ENCODE measurements around the gene GPRC5A.

GPRC5A gene

DNA sequence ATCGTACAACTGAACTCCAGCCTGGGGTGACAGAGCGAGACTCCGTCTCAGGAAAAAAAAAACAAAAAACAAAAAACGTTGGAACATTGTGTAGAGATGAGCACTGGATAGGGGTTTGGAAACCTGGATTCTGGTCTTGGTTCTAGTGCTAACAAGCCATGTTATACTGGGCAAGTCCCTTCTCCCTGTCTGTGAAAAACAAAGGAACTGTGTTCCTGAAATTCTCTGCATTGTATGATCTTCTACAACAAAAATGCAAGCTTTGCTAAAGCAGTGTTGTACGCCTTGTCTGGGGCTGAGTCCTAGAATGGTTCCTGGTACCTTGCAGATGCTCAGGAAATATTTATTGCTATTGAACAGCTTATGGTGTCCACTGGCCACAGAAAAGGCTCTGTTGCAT is 47.2 kb downstream of the GPRC5A start:
- in situ Hi-C loops (cut with MboI; ENCODE audit: low sequenced_read_pairs): no loop called here

DNA sequence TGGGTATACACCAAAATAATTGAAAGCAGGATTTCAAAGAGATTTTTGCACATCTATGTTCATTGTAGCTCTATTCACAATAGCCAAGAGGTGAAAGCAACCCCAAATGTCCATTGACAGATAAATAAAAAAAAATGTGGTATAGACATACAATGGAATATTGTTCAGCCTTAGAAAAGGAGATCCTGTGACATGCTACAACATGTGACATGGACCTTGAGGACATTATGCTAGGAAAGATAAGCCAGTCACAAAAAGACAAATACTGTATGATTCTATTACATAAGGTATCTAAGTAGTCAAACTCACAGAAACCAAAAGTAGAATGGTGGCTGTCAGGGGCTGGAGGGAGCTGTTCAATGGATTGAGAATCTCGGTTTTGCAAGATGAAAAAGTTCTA is 48.5 kb downstream of the GPRC5A start:
- in situ Hi-C loops (cut with MboI; ENCODE audit: low sequenced_read_pairs): no loop called here

DNA sequence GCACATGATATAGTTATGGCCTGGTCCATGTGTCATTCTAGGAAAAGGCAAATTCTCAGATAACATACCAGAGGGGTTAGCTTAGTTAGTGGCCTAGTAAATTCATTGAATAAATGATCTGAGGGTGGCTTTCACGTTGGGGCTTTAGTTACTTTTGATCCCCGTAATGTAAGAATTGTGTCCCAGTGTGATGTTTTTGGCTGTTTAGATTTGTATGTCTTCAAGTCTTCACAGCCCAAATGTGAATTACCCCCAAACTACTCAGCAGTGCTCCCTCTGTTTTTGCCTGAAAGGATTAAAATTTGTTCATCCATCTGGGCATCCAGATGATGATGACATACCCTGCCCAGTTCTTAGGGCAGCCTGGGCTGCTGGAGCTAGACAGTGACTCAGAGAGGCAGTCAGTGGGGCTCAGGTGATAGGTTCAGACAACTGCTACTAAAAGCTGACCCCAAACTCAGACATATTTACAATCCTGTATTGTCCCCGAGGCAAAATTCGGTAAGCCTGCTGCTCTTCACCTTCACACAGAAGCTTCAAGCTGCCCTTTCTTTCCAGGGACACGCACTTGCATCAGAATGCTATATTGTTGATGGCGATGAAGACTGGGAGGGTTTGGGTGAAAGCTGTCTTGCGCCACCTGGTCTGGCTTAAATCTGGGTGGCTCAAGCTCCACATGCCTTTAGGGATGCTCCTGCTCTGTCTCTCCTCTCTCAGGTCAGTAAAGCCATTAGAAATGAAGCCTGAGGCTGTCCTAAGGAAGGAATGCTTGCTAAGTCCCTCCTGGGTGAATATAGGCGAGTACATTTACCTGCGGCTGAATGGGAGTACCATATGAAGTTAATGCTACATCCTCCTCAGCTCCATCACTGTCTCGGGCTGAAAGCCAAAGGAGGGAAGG is 50.3 kb downstream of the GPRC5A start:
- in situ Hi-C loops (cut with MboI; ENCODE audit: low sequenced_read_pairs): no loop called here

DNA sequence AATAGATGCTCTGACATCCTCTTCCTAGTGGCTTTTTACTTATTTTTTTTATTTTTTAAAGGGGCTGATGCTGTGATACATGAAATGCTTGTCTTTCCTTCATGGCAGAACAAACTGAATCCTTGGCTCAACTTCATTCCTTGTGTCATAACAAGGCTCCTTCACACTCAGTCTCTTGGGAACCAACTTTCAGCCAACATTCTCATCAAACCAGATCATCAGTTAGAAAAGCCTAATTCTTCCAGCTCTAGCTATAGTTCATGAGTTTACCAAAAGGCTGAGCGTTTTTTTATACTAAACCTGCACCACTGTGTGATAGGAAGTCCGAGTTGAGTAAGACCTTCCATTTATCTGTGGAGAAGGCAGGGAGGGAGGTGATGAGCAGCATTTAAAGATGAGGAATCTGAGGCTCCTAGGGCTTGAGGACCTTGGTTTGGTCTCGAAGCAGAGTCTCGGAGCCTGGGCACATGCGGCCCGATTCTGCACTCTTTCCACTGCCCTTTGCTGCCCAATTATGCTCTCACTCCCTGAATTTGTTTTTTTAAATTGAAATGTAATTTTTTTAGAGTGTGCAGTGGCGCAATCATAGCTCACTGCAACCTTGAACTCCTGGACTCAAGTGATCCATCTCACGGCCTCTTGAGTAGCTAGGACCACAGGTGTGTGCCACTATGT is 52.4 kb downstream of the GPRC5A start:
- in situ Hi-C loops (cut with MboI; ENCODE audit: low sequenced_read_pairs): no loop called here

DNA sequence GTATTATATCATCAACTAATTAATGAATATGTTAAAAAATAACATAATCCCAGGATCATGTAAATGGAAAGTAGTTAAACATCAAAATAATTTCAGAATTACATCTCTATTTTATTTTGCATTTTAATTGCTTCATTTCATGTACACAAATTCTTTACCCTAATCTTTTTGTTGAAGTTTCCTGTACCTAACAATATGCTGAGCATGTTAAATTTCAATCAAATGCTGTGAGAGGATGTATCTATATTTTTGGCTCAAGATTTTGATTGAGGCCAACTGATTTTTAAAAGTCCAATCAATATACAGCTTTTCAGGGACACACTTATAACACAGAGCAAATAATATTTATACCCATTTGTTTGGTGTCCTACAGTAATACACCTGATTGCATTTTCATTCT is 54.2 kb downstream of the GPRC5A start:
- in situ Hi-C loops (cut with MboI; ENCODE audit: low sequenced_read_pairs): no loop called here

DNA sequence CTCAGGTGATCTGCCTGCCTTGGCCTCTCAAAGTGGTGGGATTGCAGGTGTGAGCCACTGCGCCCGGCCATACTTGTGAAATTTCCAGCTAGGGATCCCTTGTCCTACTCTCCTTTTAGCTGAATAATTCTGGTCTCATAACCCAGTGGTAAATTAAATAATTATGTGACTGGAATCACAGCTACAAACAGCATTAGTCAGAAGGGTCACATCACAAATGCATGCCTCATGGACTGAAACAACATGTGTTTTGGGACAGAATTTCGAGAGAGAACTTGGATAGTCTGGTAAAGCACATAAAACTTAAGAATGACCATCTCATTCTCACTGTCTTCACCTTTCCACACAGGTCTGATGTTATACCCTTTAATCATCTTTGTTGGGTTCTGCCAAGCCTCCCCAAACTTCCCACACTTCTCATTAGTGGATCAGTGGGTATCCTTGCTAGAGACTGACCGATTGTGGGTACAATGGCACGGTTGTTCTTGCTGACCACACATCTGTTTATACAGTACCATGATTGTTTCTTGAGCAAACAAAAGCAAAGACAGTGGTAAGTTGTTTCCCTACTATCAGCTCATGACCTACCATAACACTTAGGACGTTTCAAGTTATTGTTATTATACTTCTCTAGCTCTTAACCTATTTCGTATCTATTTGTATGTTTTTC is 55.5 kb downstream of the GPRC5A start:
- in situ Hi-C loops (cut with MboI; ENCODE audit: low sequenced_read_pairs): no loop called here

DNA sequence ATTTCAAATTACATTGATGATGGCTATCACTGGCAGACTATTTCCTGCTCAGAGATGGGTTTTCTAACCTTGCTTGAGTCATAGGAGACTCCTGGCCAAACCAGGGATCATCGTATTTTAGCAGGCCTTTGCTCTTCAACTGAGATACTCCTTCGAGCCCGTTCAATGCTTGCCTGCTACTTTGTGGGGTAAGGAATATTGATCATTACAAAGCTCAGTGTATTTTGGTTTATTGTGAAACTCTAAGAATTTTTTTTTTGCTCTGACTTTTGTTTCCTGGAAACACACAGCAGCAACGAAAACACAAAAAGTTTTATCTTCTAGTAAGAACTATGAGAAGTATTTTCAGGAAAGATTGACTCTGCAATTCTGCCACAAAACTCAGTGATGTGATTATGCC is 56.5 kb downstream of the GPRC5A start:
- in situ Hi-C loops (cut with MboI; ENCODE audit: low sequenced_read_pairs): no loop called here

DNA sequence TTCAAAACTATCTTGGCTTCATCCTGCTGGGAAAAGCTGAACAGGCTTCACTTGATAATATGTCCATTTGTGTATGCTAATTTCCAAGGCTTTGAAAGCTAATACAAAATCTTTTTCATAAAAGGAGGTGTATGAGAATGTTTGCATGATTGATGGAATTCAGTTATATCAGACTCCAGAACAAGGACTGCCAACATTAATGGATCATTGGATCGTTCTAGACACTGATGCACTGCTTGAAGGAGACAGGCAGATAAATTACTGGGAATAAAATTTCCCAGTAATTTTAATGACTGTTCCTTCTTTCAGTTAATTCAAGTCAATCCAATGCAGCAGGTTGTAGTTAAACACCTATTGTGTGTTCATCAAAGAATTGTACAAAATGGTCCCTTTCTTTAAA is 60.1 kb downstream of the GPRC5A start:
- in situ Hi-C loops (cut with MboI; ENCODE audit: low sequenced_read_pairs): no loop called here

DNA sequence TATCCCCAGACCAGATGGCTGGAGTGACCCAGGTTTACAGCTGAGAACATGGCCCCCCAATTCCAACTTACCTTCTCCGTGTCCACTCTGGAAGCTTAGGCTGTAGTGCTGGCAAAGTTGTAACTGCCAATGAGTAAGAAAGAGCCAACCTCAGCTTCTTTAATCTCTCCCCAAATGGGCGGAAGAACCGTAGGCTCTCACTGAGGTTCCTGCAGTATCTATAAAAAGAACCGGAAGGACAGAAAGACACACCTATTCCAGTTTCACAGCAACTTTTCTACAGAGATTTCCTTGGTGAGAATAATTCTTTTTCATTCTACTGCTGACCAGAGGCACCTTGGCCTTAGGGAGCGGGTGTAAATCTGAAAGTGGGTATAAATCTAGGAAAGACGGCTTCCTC is 60.7 kb downstream of the GPRC5A start, which contains the start of gene GPRC5D:
TSS of gene GPRC5D (minus strand) at position 135 of the 400 bp plus-strand sequence. CDS start 1,786 bp downstream, outside the sequence.
- in situ Hi-C loops (cut with MboI; ENCODE audit: low sequenced_read_pairs): no loop called here

DNA sequence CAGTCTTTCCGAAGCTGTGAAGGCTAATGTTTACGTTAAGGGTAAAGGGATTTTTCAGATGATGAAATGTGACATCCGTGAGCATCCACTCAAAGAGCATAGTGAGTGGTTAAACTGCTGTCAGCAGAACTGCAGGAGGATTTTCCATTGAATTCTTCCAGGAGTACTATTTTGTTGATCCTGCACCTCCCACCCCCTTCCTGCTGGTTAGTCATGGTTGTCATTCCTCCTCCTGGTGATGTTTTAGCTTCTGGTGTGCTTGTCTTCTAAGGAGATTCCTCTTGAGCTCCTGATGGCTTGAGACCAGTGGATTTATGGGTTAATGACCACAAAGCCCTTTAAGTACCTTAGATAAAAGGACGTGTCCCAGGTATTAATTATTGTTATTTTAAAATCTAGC is 63.0 kb downstream of the GPRC5A start:
- in situ Hi-C loops (cut with MboI; ENCODE audit: low sequenced_read_pairs): no loop called here

DNA sequence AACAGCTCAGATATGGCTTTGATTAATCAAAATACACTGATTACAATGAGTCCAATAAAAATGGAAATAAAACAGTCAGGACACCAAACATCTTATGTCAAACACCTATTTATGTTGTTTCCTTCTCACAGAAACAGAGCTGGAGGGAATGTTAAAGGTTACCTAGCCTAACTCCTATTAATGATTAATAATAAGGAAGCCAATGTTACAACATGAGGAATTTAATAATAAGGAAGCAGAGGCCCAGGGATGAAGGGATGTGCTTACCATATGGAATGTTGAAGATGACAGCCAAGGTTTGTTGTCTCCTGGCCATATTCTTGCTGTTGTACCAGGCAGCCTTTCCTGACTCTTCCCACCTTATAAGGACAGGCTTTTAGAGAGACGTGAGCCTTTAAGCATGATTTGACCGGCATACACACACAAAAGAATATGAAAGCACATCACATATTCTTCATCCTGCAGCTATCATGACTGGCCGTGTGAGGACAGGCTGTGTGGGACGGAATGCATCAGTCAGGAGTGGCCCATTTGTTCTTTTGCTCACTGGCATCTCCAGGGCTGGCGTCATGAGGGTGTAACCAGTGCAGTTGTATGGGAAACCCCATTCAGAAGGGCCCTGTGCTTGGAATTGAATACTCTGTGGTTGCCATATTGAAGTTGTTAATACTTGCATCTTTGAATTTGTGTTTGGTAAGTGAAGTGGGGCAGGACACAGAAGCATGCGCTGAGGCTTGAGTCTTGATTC is 63.7 kb downstream of the GPRC5A start:
- in situ Hi-C loops (cut with MboI; ENCODE audit: low sequenced_read_pairs): no loop called here

DNA sequence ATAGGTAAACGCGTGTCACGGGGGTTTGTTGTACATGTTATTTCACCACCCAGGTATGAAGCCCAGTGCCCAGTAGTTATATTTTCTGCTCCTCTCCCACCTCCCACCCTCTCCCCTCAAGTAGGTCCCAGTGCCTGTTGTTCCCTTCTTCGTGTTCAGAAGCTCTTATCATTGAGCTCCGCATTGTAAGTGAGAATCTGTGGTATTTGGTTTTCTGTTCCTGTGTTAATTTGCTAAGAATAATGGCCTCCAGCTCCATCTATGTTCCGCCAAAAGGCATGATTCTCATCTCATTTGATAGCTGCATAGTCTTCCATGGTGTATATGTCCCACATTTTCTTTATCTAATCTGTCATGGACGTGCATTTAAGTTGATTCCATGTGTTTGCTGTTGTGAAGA is 67.5 kb downstream of the GPRC5A start:
- in situ Hi-C loops (cut with MboI; ENCODE audit: low sequenced_read_pairs): no loop called here

DNA sequence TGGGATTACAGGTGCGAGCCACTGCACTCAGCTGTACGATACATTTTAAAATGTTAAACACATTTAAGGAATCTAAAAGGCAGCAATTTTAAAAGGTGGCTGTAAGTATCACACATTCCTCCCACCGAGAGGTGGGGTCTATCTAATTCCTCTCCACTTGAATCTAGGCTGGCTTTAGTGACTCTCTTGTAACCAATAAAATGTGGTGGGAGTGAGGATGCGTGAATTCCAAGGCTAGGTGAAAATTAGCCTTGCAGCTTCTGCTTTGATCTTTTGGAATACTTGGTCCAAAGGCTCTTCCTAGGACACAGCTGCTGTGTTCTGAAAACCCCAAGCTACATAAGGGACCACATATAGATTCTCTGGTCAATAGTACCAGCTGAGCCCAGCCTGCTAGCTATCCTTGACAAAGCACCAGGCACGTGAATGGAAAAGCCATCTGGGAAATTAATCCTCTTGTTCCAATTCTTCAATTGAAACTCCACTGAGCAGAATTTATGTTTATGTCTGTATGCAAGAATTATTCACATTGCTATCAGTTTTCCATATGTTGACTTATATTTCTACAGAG is 69.4 kb downstream of the GPRC5A start:
- in situ Hi-C loops (cut with MboI; ENCODE audit: low sequenced_read_pairs): no loop called here

DNA sequence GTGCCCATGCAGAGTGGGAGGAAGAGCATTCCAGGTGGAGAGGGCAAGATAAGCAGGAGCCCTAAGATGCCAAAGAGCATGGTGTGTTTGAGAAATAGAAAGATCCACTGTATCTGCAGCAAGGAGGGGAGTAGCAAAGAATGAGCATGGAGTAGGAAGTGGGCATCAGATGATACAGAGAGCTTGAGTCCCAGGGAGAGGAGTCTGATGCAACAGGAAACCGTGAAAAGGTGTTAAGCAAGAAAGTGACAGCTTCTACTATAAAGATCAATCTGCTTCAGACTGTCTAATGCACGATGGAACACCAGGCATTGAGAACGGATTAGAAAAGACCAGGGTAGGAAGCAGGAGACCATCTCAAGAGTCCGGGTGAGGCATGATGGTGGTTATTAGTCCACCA is 72.9 kb downstream of the GPRC5A start:
- in situ Hi-C loops (cut with MboI; ENCODE audit: low sequenced_read_pairs): no loop called here

DNA sequence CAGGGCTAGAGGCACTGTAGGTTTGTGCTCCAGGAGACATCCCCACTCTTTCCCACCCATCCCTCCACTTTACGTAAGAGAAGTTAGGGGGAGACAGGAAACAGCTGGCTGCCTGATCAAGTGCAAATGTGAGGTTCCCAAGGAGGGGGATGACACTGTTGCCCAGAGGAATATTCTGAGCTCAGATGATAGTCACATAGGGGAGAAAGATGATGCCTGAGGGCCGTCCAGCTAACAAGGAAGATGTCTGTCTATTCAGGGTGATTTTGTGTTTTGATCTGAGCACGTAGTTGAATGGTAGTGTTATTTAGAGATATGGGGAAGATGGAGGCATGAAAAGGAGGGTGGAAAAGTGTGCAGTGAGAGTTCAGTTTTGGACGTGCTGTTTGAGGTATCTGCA is 74.5 kb downstream of the GPRC5A start:
- in situ Hi-C loops (cut with MboI; ENCODE audit: low sequenced_read_pairs): no loop called here

Data from HL-60/S4 (cell line).